Activated B cell treated with CpG ODN at 0.5 μM for 24 hours (primary cell): Measurements from ENCODE around the gene ARHGEF28. TPM values are rescaled to one million over a fixed set of nuclear protein-coding genes. Genes with fewer than 3 reads are reported as not detected.

ENCODE experiments used
- ATAC-seq: fragments of 200-7000 bp; cut with Tn5 transposase; one replicate; pipeline ENCODE4 v1.10.0; 2021; ENCODE audit warnings: low read depth, mild to moderate bottlenecking, moderate library complexity
- CTCF ChIA-PET: fragments of 350-600 bp; sonication (Branson Sonifier 250); formaldehyde crosslinking; loops from one replicate; lab custom pipeline; 2021; ENCODE audit warnings: antibody characterized with exemption; lab: Charles Lee
- POLR2A ChIA-PET: fragments of 350-600 bp; sonication (Branson Sonifier 250); formaldehyde crosslinking; loops from one replicate; lab custom pipeline; 2021; ENCODE audit warnings: antibody characterized with exemption; lab: Charles Lee
- DNase-seq: peaks from one replicate; pipeline ENCODE4 v3.0.0; 2022
- H3K27ac Mint-ChIP-seq: one replicate; pipeline ENCODE4 v1.8.0; 2020; ENCODE audit warnings: mixed read lengths
- H3K27me3 Mint-ChIP-seq: one replicate; pipeline ENCODE4 v1.8.0; 2021; ENCODE audit warnings: mixed read lengths
- H3K36me3 Mint-ChIP-seq: one replicate; pipeline ENCODE4 v1.8.0; 2021; ENCODE audit warnings: low read depth, mixed read lengths
- H3K4me1 Mint-ChIP-seq: one replicate; pipeline ENCODE4 v1.8.0; 2021; ENCODE audit warnings: mixed read lengths
- H3K4me3 Mint-ChIP-seq: one replicate; pipeline ENCODE4 v1.8.0; 2020; ENCODE audit warnings: mild to moderate bottlenecking, mixed read lengths
- H3K9me3 Mint-ChIP-seq: one replicate; pipeline ENCODE4 v1.8.0; 2020; ENCODE audit warnings: mixed read lengths
- CTCF ChIP-seq: fragments of 200-600 bp; IDR thresholded peaks from one replicate; pipeline ENCODE4 v1.8.0; 2022; ENCODE audit warnings: antibody characterized with exemption, mild to moderate bottlenecking
- intact Hi-C: fragments of 100-400 bp; cut with micrococcal nuclease; formaldehyde crosslinking; loops from one replicate; pipeline ENCODE4 v1.15.1; 2024
- total RNA-seq: library from RNA; stranded (reverse); gene quantifications from 2 replicates; pipeline ENCODE4 v1.2.3, GENCODE V29; 2022

The ARHGEF28 gene
- not detected in 2 replicates for total RNA-seq

- Mint-ChIP-seq H3K27ac (no peak within 1 kb of the TSS), H3K4me1 (peaks cover 6% of the 10 kb centered on the region), H3K36me3 (no peaks in the 10 kb centered on the region), H3K27me3 (peaks cover 43% of the 10 kb centered on the region), H3K4me3 (peak within 1 kb of the TSS; percentile 61), H3K9me3 (no peaks in the 10 kb centered on the region)
- intact Hi-C loops: no loop called here
- POLR2A ChIA-PET: no interaction called here
- CTCF ChIA-PET: no interaction called here
- ATAC-seq (peak; percentile 40), DNase-seq (no peak)
- no peak for TF ChIP-seq CTCF
Measured at GRCh38 chr5:73625944-73626811, at the start of gene ARHGEF28. TSS of gene ARHGEF28 (plus strand) at chr5:73626196. CDS start at chr5:73684852, 58,656 bp downstream.

DNA sequence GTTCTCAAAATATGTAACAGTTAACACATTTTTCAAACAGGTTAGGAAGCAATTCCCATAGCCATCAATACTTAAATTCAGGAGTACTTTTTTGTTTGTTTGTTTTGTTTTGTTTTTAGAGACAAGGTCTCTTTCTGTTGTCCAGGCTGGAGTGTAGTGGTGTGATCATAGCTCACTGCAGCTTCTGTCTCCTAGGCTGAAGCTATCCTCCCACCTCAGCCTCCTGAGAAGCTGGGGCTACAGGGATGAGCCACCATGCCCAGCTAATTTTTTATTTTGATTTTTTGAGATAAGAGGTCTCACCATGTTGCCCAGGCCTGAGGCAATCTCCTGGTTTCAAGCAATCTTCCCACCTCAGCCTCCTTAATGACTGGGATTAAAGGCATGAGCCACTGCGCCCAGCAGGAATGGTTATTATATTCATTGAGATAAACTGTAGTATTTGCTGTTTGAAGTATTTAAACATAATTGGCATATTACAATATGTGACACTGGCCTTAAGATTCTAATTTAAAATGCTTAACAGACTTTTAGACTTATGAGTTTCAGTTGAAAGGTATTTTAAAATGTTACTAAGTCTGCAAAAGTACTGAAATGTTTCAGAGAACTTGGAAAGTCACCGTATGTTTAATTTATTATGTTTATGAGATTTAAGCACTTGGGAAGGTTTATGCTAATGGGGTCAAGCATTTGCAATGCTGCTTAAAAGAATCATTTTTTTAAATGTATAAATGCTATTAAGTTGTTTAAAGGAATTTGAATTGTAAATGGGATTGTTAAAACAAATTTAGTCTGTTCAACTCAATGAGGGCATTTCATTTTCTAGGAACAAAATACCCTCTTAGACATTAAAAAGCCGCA lies 43.5 kb upstream of the ARHGEF28 start:
- TF ChIP-seq CTCF: no peak
- Mint-ChIP-seq H3K4me1 (no peaks in the 10 kb centered on the region), H3K36me3 (peaks cover 30% of the 10 kb centered on the region), H3K27me3 (no peaks in the 10 kb centered on the region), H3K9me3 (no peaks in the 10 kb centered on the region), H3K27ac (no peak overlapping the region), H3K4me3 (no peak overlapping the region)
- DNase-seq (no peak), ATAC-seq (no peak)
- ChIA-PET CTCF (interaction anchor here (1.1 to 1.2 kb wide), 3 partner anchors 8 to 46 kb away, joined by 3 to 5 read pairs (median 4); no protein-coding TSS in a partner anchor), POLR2A (no interaction called here)
- intact Hi-C loops: no loop called here

DNA sequence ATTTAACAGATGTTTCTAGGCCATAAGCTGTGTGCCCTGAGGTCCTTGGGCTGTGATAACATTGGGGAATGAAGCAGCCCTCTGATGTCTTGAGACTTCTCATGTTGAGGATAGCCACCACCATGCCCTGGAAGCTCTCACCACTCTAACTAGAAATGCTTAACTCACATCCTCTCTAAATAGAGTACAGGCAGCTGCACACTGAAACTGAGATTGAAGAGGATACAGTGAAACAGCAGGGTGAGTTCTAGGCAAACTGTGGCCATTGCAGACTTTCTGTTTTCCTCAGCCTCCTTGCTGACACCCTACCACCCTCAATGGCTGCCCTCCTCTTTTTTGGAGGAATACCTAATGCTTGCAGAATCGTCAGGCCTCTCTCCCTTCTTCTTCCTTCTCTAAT lies 38.1 kb upstream of the ARHGEF28 start:
- Mint-ChIP-seq H3K4me1 (no peaks in the 10 kb centered on the region), H3K27ac (no peak overlapping the region)
- CTCF ChIA-PET: no interaction called here

DNA sequence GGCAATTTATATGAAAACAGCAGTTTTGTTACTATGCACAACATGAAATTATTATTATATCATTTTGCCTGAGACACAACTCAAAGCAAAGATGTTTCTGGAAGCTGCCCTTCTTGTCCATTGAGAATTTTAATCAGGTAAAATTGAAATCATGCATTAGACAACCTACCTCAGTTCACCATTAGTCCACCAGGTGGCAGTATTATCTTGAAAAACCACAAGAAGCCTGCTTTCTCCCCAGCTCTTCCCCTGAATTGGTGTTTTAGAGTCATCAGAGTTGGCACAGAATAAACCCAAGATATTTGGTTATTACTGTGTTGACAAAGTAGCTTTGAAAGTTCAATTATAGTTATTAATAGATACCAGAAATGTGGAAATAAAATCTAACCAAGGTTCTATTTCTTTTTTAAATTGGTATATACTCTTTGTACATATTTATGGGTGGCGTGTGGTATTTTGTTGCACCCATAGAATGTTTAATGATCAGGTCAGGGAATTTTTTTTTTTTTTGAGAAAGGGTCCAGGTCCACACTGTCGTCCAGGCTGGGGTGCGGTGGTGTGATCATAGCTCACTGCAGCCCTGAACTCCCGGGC lies 34.8 kb upstream of the ARHGEF28 start:
- ATAC-seq (no peak), DNase-seq (no peak)
- H3K27ac Mint-ChIP-seq: no peak overlapping the region
- POLR2A ChIA-PET: no interaction called here
- TF ChIP-seq CTCF: peak; percentile 92
- no peaks in the 10 kb centered on the region for H3K27me3 Mint-ChIP-seq
- CTCF ChIA-PET: interaction anchor here (0.7 to 3.6 kb wide), 11 partner anchors 9 to 1062 kb away, joined by 3 to 61 read pairs (median 5); no protein-coding TSS in a partner anchor
- H3K36me3 Mint-ChIP-seq: no peaks in the 10 kb centered on the region
- no peaks in the 10 kb centered on the region for H3K4me1 Mint-ChIP-seq
- no peaks in the 10 kb centered on the region for H3K9me3 Mint-ChIP-seq
- intact Hi-C loops: loop anchor here (1.0 to 5.0 kb wide), 3 partner anchors 101 to 1058 kb away; no protein-coding TSS in a partner anchor
- H3K4me3 Mint-ChIP-seq: no peak overlapping the region

More for the DNA sequence above, 38.1 kb upstream of the ARHGEF28 start:
- Mint-ChIP-seq H3K27me3 (no peaks in the 10 kb centered on the region), H3K36me3 (no peaks in the 10 kb centered on the region), H3K4me3 (no peak overlapping the region), H3K9me3 (no peaks in the 10 kb centered on the region)
- no peak for ATAC-seq
- DNase-seq: no peak
- TF ChIP-seq CTCF: no peak
- intact Hi-C loops: no loop called here
- POLR2A ChIA-PET: no interaction called here
